Measurements from ENCODE around the gene CHCHD4. TPM values are rescaled to one million over a fixed set of nuclear protein-coding genes. Genes with fewer than 3 reads are reported as not detected.

The CHCHD4 gene
- total RNA-seq, 6 experiments from 2014 or later: 9.4 to 12.0 (median 10.1) TPM

GRCh38 chr3:14153663-14154062, 29.0 kb upstream of the CHCHD4 start:
- Mint-ChIP-seq H3K27me3 (ENCODE audit: insufficient read depth) (peaks cover 3% of the 10 kb centered on the region; the same call in 1 of the 2 replicates), H3K4me1 (ENCODE audit: low read depth) (peaks cover 12% of the 10 kb centered on the region), H3K27ac (no peak overlapping the region), H3K9me3 (no peaks in the 10 kb centered on the region), H3K4me3 (no peak overlapping the region), H3K36me3 (ENCODE audit: low read depth) (peaks cover 38% of the 10 kb centered on the region)
- no peak for TF ChIP-seq CTCF (IDR thresholded peaks at IDR 0.05)
- DNase-seq: no peak

- no peak for DNase-seq
- Mint-ChIP-seq H3K27ac (no peak overlapping the region; the same call in 1 of the 2 replicates), H3K4me3 (no peak overlapping the region), H3K9me3 (no peaks in the 10 kb centered on the region), H3K27me3 (ENCODE audit: insufficient read depth) (peaks cover 3% of the 10 kb centered on the region; the same call in 1 of the 2 replicates), H3K4me1 (ENCODE audit: low read depth) (peaks cover 12% of the 10 kb centered on the region), H3K36me3 (ENCODE audit: low read depth) (peaks cover 32% of the 10 kb centered on the region)
- no peak for TF ChIP-seq CTCF (IDR thresholded peaks at IDR 0.05)
Observed at GRCh38 chr3:14152963-14153355, 28.3 kb upstream of the CHCHD4 start.

GRCh38 chr3:14152233-14152962, 27.7 kb upstream of the CHCHD4 start:
- H3K4me3 Mint-ChIP-seq: no peak overlapping the region
- H3K36me3 Mint-ChIP-seq (ENCODE audit: low read depth): peaks cover 32% of the 10 kb centered on the region
- TF ChIP-seq CTCF (IDR thresholded peaks at IDR 0.05): peak; percentile 69
- DNase-seq: no peak
- peaks cover 13% of the 10 kb centered on the region for H3K4me1 Mint-ChIP-seq (ENCODE audit: low read depth)
- no peaks in the 10 kb centered on the region for H3K9me3 Mint-ChIP-seq
- H3K27me3 Mint-ChIP-seq (ENCODE audit: insufficient read depth): peaks cover 3% of the 10 kb centered on the region; the same call in 1 of the 2 replicates
- H3K27ac Mint-ChIP-seq: peak overlapping the region; percentile 18; the same call in 1 of the 2 replicates

- Mint-ChIP-seq H3K36me3 (ENCODE audit: low read depth) (peaks cover 32% of the 10 kb centered on the region), H3K4me3 (no peak overlapping the region), H3K9me3 (no peaks in the 10 kb centered on the region), H3K27me3 (ENCODE audit: insufficient read depth) (peaks cover 3% of the 10 kb centered on the region; the same call in 1 of the 2 replicates), H3K4me1 (ENCODE audit: low read depth) (peaks cover 21% of the 10 kb centered on the region), H3K27ac (no peak overlapping the region)
- TF ChIP-seq CTCF (IDR thresholded peaks at IDR 0.05): no peak
- no peak for DNase-seq
Observed at GRCh38 chr3:14151471-14152083, 26.9 kb upstream of the CHCHD4 start.

GRCh38 chr3:14150491-14151230, 26.0 kb upstream of the CHCHD4 start:
- peak overlapping the region; percentile 85 for H3K27ac Mint-ChIP-seq

More at GRCh38 chr3:14150491-14151230, 26.0 kb upstream of the CHCHD4 start:
- TF ChIP-seq CTCF (IDR thresholded peaks at IDR 0.05): no peak
- H3K36me3 Mint-ChIP-seq (ENCODE audit: low read depth): peaks cover 31% of the 10 kb centered on the region
- no peak overlapping the region for H3K4me3 Mint-ChIP-seq
- H3K4me1 Mint-ChIP-seq (ENCODE audit: low read depth): peaks cover 30% of the 10 kb centered on the region
- DNase-seq: no peak
- no peaks in the 10 kb centered on the region for H3K9me3 Mint-ChIP-seq
- peaks cover 3% of the 10 kb centered on the region; the same call in 1 of the 2 replicates for H3K27me3 Mint-ChIP-seq (ENCODE audit: insufficient read depth)
